K562 (cell line): ENCODE data around the gene ISYNA1. TPM values are rescaled to one million over a fixed set of nuclear protein-coding genes. Genes with fewer than 3 reads are reported as not detected.
A peak's percentile ranks its signal among the peaks of the same experiment; 100 is the strongest.

Source experiments
- ARID4B ChIP-seq: sonication (generic); formaldehyde crosslinking; IDR thresholded peaks from 2 replicates; pipeline ENCODE4 v1.8.0; 2022; ENCODE audit warnings: mild to moderate bottlenecking, missing genetic modification reagents
- CTCF ChIP-seq, 3 experiments: IDR thresholded peaks in 2 of 3; conservative IDR thresholded peaks in 1 of 3; 2 replicates each; pipeline ENCODE4 v1.5.1; 2011 to 2012; ENCODE audit warnings: low read length in 3 of 3, mild to moderate bottlenecking in 3 of 3, control low read depth in 2 of 3, improper control_type of control experiment in 1 of 3, inconsistent platforms in 1 of 3, low read depth in 1 of 3, mixed read lengths in 1 of 3, moderate library complexity in 1 of 3; ENCODE audit not compliant: insufficient read depth in 2 of 3
- DDX20 ChIP-seq: fragments of 450-650 bp; IDR thresholded peaks from 2 replicates; pipeline ENCODE4 v1.6.1; 2016; ENCODE audit warnings: missing genetic modification characterization, low read depth, mild to moderate bottlenecking, missing compliant biosample characterization, moderate library complexity
- EP300 ChIP-seq: IDR thresholded peaks from 2 replicates; pipeline ENCODE4 v1.6.1; 2012; ENCODE audit warnings: low read length, improper control_type of control experiment
- HBP1 ChIP-seq: fragments of 450-650 bp; formaldehyde crosslinking; IDR thresholded peaks from 2 replicates; pipeline ENCODE4 v1.4.0; 2022; ENCODE audit warnings: missing genetic modification characterization
- NR2C2 ChIP-seq, 2 experiments: fragments of 200-800 bp in 1 of 2; sonication (Bioruptor generic) in 1 of 2; sonication (generic) in 1 of 2; formaldehyde crosslinking in 1 of 2; IDR thresholded peaks; 2 replicates each; pipeline versions ENCODE4 v1.6.1 to v1.8.0; 2016 to 2022; ENCODE audit warnings: mild to moderate bottlenecking in 1 of 2, missing compliant biosample characterization in 1 of 2, missing genetic modification characterization in 1 of 2, missing genetic modification reagents in 1 of 2
- PURB ChIP-seq: sonication (generic); formaldehyde crosslinking; IDR thresholded peaks from 2 replicates; pipeline ENCODE4 v1.9.0; 2021; ENCODE audit warnings: low read depth, mild to moderate bottlenecking, missing genetic modification reagents
- RFX7 ChIP-seq: fragments of 250-450 bp; sonication (Bioruptor Pico); IDR thresholded peaks from 2 replicates; pipeline ENCODE4 v1.5.1; 2021; ENCODE audit warnings: mild to moderate bottlenecking
- RUNX1 ChIP-seq: sonication (generic); IDR thresholded peaks from 2 replicates; pipeline ENCODE4 v1.6.1; 2016; ENCODE audit warnings: antibody characterized with exemption, low read depth
- SNRNP70 ChIP-seq: fragments of 200-400 bp; formaldehyde crosslinking; optimal IDR thresholded peaks from 2 replicates; pipeline ENCODE3; 2017; ENCODE audit warnings: low read depth, low read length
- SRSF3 ChIP-seq: fragments of 200-400 bp; formaldehyde crosslinking; IDR thresholded peaks from 2 replicates; pipeline ENCODE4 v1.6.1; 2016; ENCODE audit warnings: mild to moderate bottlenecking, low read length, moderate library complexity; ENCODE audit not compliant: insufficient read depth
- TOE1 ChIP-seq, 2 experiments: fragments of 450-650 bp in 1 of 2; sonication (generic) in 1 of 2; formaldehyde crosslinking in 1 of 2; IDR thresholded peaks; 2 replicates each; pipeline versions ENCODE4 v1.7.1 to v1.8.0; 2016 to 2022; ENCODE audit warnings: borderline replicate concordance in 2 of 2, mild to moderate bottlenecking in 2 of 2, antibody characterized with exemption in 1 of 2, inconsistent platforms in 1 of 2, low read depth in 1 of 2, missing genetic modification reagents in 1 of 2, moderate library complexity in 1 of 2
- ZC3H4 ChIP-seq: sonication (generic); formaldehyde crosslinking; IDR thresholded peaks from 2 replicates; pipeline ENCODE4 v1.9.0; 2021; ENCODE audit warnings: missing genetic modification reagents, borderline replicate concordance
- ZFP1 ChIP-seq: fragments of 450-650 bp; formaldehyde crosslinking; IDR thresholded peaks from 2 replicates; pipeline ENCODE4 v1.4.0; 2020; ENCODE audit warnings: mild to moderate bottlenecking, mixed read lengths
- ZNF398 ChIP-seq: fragments of 250-450 bp; sonication (Bioruptor Pico); IDR thresholded peaks from 2 replicates; pipeline ENCODE4 v1.8.0; 2021; ENCODE audit warnings: moderate library complexity, mild to moderate bottlenecking, inconsistent platforms
- polyA plus RNA-seq, 8 experiments: library from polyadenylated mRNA; depleted of rRNA in 4 of 8; stranded (reverse) in 5 of 8; unstranded in 3 of 8; fragments of >200 nt; fragmentation: Nextera tagmentation in 2 of 8; fragmentation: Illumina TruSeq in 1 of 8; extraction: Ambion mirVana in 2 of 8; extraction: Trizol in 1 of 8; gene quantifications; 2 replicates each; pipeline versions ENCODE4 v1.2.1 to v1.2.3, GENCODE V29; 2011 to 2014; ENCODE audit warnings: inconsistent platforms in 1 of 8, missing spikeins in 1 of 8
- total RNA-seq, 7 experiments: library from RNA; depleted of rRNA in 6 of 7; stranded (reverse); fragments of >200 nt in 6 of 7; fragmentation: Illumina TruSeq in 2 of 7; extraction: Trizol in 2 of 7; gene quantifications; 2 replicates each; pipeline versions ENCODE4 v1.2.1 to v1.2.3, GENCODE V29; 2011 to 2021; ENCODE audit warnings: low replicate concordance in 1 of 7

Gene ISYNA1
- total and polyA plus RNA-seq, 9 of the 15 experiments (the other 6 are each of a cell fraction or from before 2014, with no cell fraction given) = 21.8 to 460 (median 93.2) TPM

GRCh38 chr19:18415178-18415867, 22.6 kb downstream of the ISYNA1 start (continued):
- no peak for TF ChIP-seq NR2C2 (CRISPR knock-in tag; IDR thresholded peaks at IDR 0.05)
- TF ChIP-seq NR2C2 (tag; IDR thresholded peaks at IDR 0.05) = peak; percentile 66; the same call in 1 of the 2 replicates
- peak; percentile 50; the same call in 1 of the 2 replicates for TF ChIP-seq ZC3H4 (CRISPR knock-in tag)
- TF ChIP-seq ZNF398 (CRISPR knock-in tag) = peak; percentile 31; the same call in 1 of the 2 replicates
- peak; percentile 58; the same call in 1 of the 2 replicates for TF ChIP-seq TOE1 (IDR thresholded peaks at IDR 0.05; ENCODE audit: borderline replicate concordance)
- no peak for TF ChIP-seq TOE1 (CRISPR knock-in tag; IDR thresholded peaks at IDR 0.05; ENCODE audit: borderline replicate concordance, low read depth)
- TF ChIP-seq EP300 = no peak
- TF ChIP-seq ZFP1 (CRISPR knock-in tag) = 0 out of 2 replicates have a peak, but pooled peaks have one; percentile 23
- no peak for TF ChIP-seq CTCF (IDR thresholded peaks at IDR 0.05 in 2 of 3, conservative IDR thresholded peaks at IDR 0.05 in 1 of 3; ENCODE audit: insufficient read depth in 2 of 3, low read depth in 1 of 3, low read length in 3 of 3)
- 0 out of 2 replicates have a peak, but pooled peaks have one; percentile 70 for TF ChIP-seq RUNX1
- no peak for TF ChIP-seq ARID4B (CRISPR knock-in tag)
- TF ChIP-seq HBP1 (CRISPR knock-in tag) = peak; percentile 88; the same call in 1 of the 2 replicates
- no peak for TF ChIP-seq SNRNP70
- 0 out of 2 replicates have a peak, but pooled peaks have one; percentile 47 for TF ChIP-seq RFX7 (CRISPR knock-in tag)
- no peak for TF ChIP-seq DDX20
- no peak for TF ChIP-seq SRSF3
- no peak for TF ChIP-seq PURB (CRISPR knock-in tag)
